SK-N-SH (cell line): Measurements from ENCODE around the gene EIF4E2.

Experiments used
- CTCF ChIP-seq: fragments of 200-600 bp; sonication (generic); IDR thresholded peaks from 2 replicates; pipeline ENCODE4 v1.6.1; 2017; ENCODE audit warnings: antibody characterized with exemption, mild to moderate bottlenecking, moderate library complexity
- EP300 ChIP-seq, 2 experiments: IDR thresholded peaks; 2 replicates each; pipeline versions ENCODE4 v1.4.0 to v1.6.1; 2012; ENCODE audit warnings: borderline replicate concordance in 1 of 2, low read depth in 1 of 2, low read length in 1 of 2
- FOXM1 ChIP-seq: IDR thresholded peaks from 2 replicates; pipeline ENCODE4 v1.4.0; 2012; ENCODE audit warnings: low read depth, mild to moderate bottlenecking
- MEF2A ChIP-seq: IDR thresholded peaks from 2 replicates; pipeline ENCODE4 v1.4.0; 2012; ENCODE audit warnings: low read depth, borderline replicate concordance
- MXI1 ChIP-seq: IDR thresholded peaks from 2 replicates; pipeline ENCODE4 v1.6.1; 2012; ENCODE audit warnings: mild to moderate bottlenecking, low read depth, low read length, improper control_type of control experiment
- RXRA ChIP-seq: IDR thresholded peaks from 2 replicates; pipeline ENCODE4 v1.4.0; 2012; ENCODE audit warnings: low read depth, mild to moderate bottlenecking, borderline replicate concordance
- SMC3 ChIP-seq: IDR thresholded peaks from 2 replicates; pipeline ENCODE4 v1.6.1; 2012; ENCODE audit warnings: low read depth, low read length, improper control_type of control experiment
- USF2 ChIP-seq: fragments of 150-350 bp; IDR thresholded peaks from 2 replicates; pipeline ENCODE4 v1.6.1; 2017; ENCODE audit warnings: antibody characterized with exemption, low read length, low read depth, borderline replicate concordance

GRCh38 chr2:232523402-232523681 is 27.1 kb upstream of the EIF4E2 start:
- no peak for TF ChIP-seq FOXM1
- TF ChIP-seq MEF2A, result no peak
- no peak for TF ChIP-seq CTCF
- no peak for TF ChIP-seq RXRA
- no peak for TF ChIP-seq EP300 (IDR thresholded peaks at IDR 0.05; ENCODE audit: borderline replicate concordance in 1 of 2, low read depth in 1 of 2, low read length in 1 of 2)
- TF ChIP-seq USF2, result no peak
- TF ChIP-seq MXI1, result no peak
- TF ChIP-seq SMC3, result no peak
